Measurements from ENCODE around the gene MRPS27.

Gene MRPS27

GRCh38 chr5:72255670-72256069 is 64.4 kb downstream of the MRPS27 start:
- DNase-seq: no peak

GRCh38 chr5:72255237-72255636 is 64.8 kb downstream of the MRPS27 start:
- no peak for DNase-seq

GRCh38 chr5:72252574-72253155 is 67.4 kb downstream of the MRPS27 start:
- DNase-seq: no peak

- DNase-seq: no peak
Observed at GRCh38 chr5:72252008-72252407, 68.0 kb downstream of the MRPS27 start.

- no peak for DNase-seq
Observed at GRCh38 chr5:72251386-72251785, 68.7 kb downstream of the MRPS27 start.

- DNase-seq: no peak
Observed at GRCh38 chr5:72248410-72248981, 71.5 kb downstream of the MRPS27 start.

GRCh38 chr5:72246954-72247442 is 73.0 kb downstream of the MRPS27 start:
- no peak for DNase-seq

GRCh38 chr5:72245951-72246532 is 74.0 kb downstream of the MRPS27 start:
- no peak for DNase-seq

- DNase-seq: no peak
Observed at GRCh38 chr5:72245546-72245945, 74.5 kb downstream of the MRPS27 start.

GRCh38 chr5:72244862-72245371 is 75.1 kb downstream of the MRPS27 start:
- DNase-seq: no peak

- DNase-seq: no peak
Observed at GRCh38 chr5:72243706-72244105, 76.3 kb downstream of the MRPS27 start.

GRCh38 chr5:72242796-72243475 is 77.1 kb downstream of the MRPS27 start:
- DNase-seq: no peak

- DNase-seq: no peak
Observed at GRCh38 chr5:72241346-72242003, 78.6 kb downstream of the MRPS27 start.

GRCh38 chr5:72238712-72239445 is 81.2 kb downstream of the MRPS27 start:
- DNase-seq: no peak

- DNase-seq: no peak
Observed at GRCh38 chr5:72237879-72238278, 82.2 kb downstream of the MRPS27 start.

GRCh38 chr5:72237415-72237814 is 82.6 kb downstream of the MRPS27 start:
- DNase-seq: no peak

- DNase-seq: no peak
Observed at GRCh38 chr5:72235725-72236124, 84.3 kb downstream of the MRPS27 start.

GRCh38 chr5:72234868-72235267 is 85.2 kb downstream of the MRPS27 start:
- no peak for DNase-seq

- no peak for DNase-seq
Observed at GRCh38 chr5:72234265-72234700, 85.8 kb downstream of the MRPS27 start.

GRCh38 chr5:72233835-72234234 is 86.2 kb downstream of the MRPS27 start:
- DNase-seq: no peak

- no peak for DNase-seq
Observed at GRCh38 chr5:72232838-72233237, 87.2 kb downstream of the MRPS27 start.

GRCh38 chr5:72231991-72232703 is 87.9 kb downstream of the MRPS27 start:
- DNase-seq: no peak

Measured in activated CD4-positive, CD25-positive, alpha-beta regulatory T cell treated with anti-CD3 and anti-CD28 coated beads, Interleukin-2, amount 50 U/mL, for 72 hours (primary cell).